H1 (cell line): ENCODE results near the gene TRABD2B. TPM values are rescaled to one million over a fixed set of nuclear protein-coding genes. Genes with fewer than 3 reads are reported as not detected.

Source experiments
- GTF2F1 ChIP-seq: IDR thresholded peaks from 2 replicates; pipeline ENCODE4 v1.6.1; 2012; ENCODE audit warnings: low read depth, low read length, improper control_type of control experiment, borderline replicate concordance
- RAD21 ChIP-seq, 2 experiments: IDR thresholded peaks in 1 of 2; conservative IDR thresholded peaks in 1 of 2; 2 replicates each; pipeline ENCODE4 v1.6.1; 2011; ENCODE audit warnings: low read depth in 2 of 2, low read length in 2 of 2, improper control_type of control experiment in 1 of 2, inconsistent platforms in 1 of 2, mild to moderate bottlenecking in 1 of 2, moderate library complexity in 1 of 2
- RBBP5 ChIP-seq: IDR thresholded peaks from 2 replicates; pipeline ENCODE4 v1.7.1; 2012; ENCODE audit warnings: low read depth, mild to moderate bottlenecking, inconsistent platforms, low read length, moderate library complexity, borderline replicate concordance
- SAP30 ChIP-seq: fragments of 300-600 bp; sonication (generic); IDR thresholded peaks from 2 replicates; pipeline ENCODE4 v1.7.1; 2012; ENCODE audit warnings: low read length, moderate library complexity, mild to moderate bottlenecking, inconsistent platforms; ENCODE audit not compliant: insufficient read depth, insufficient replicate concordance
- SIN3A ChIP-seq, 2 experiments: IDR thresholded peaks in 1 of 2; conservative IDR thresholded peaks in 1 of 2; 2 replicates each; pipeline ENCODE4 v1.6.1; 2011 to 2012; ENCODE audit warnings: low read length in 2 of 2, improper control_type of control experiment in 1 of 2, low read depth in 1 of 2, mild to moderate bottlenecking in 1 of 2
- polyA plus RNA-seq, 7 experiments: library from polyadenylated mRNA; depleted of rRNA in 3 of 7; stranded (reverse) in 5 of 7; unstranded in 2 of 7; fragments of >200 nt in 5 of 7; fragments of 200-250 nt in 2 of 7; gene quantifications; 1 replicate in 5 of 7; 2 replicates in 1 of 7; 4 replicates in 1 of 7; pipeline versions ENCODE4 v1.2.1 to v1.2.3, GENCODE V29; 2011 to 2013; ENCODE audit warnings: missing spikeins in 2 of 7, mixed read lengths in 2 of 7
- total RNA-seq: library from RNA; stranded (reverse); fragmentation: NEBNext Ultra II Directional; extraction: Animal tissue kit (Norgen Biotek cat#: 25700); gene quantifications from 2 replicates; pipeline ENCODE4 v1.2.1, GENCODE V29; 2021

The TRABD2B gene
- total and polyA plus RNA-seq, 2 of the 8 experiments (the other 6 are each of a cell fraction or from before 2014, with no cell fraction given) = 0.95 to 3.4 TPM

DNA sequence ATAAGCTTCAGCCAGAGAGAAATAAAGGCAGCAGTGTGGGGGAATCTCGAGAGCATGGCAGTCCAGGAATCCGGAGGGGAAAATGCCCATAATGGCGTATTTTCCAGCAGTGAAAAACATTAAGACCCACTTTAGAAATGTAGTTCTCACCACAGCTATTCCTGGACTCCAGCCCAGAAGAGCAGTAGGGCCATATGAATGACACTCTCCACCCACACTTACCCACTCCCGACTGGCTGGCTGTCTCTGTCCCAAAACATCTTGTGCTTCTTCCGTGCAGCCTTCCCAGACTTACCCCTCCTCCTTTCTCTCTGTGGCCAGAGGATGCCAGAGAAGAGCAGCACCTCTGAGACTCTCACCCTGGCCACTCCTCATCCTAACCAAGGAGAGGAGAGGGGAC is 56.4 kb downstream of the TRABD2B start (continued):
- TF ChIP-seq SAP30 = no peak
- no peak for TF ChIP-seq GTF2F1
- TF ChIP-seq SIN3A (conservative IDR thresholded peaks at IDR 0.05 in 1 of 2, IDR thresholded peaks at IDR 0.05 in 1 of 2; ENCODE audit: low read depth in 1 of 2, low read length in 2 of 2) = no peak
- TF ChIP-seq RBBP5 = no peak
- TF ChIP-seq RAD21 (IDR thresholded peaks at IDR 0.05 in 1 of 2, conservative IDR thresholded peaks at IDR 0.05 in 1 of 2; ENCODE audit: low read depth in 2 of 2, low read length in 2 of 2) = no peak
- TF ChIP-seq, all 59 proteins: peak for 0
